Type B pancreatic cell (in vitro differentiated cells): ENCODE data around the gene HMCES. TPM values are rescaled to one million over a fixed set of nuclear protein-coding genes. Genes with fewer than 3 reads are reported as not detected.

Experiments
- DNase-seq: peaks from one replicate; pipeline ENCODE4 v3.0.0; 2021; ENCODE audit warnings: mixed read lengths; ENCODE audit not compliant: unreplicated experiment; ENCODE audit errors: extremely low spot score
- H3K27ac Mint-ChIP-seq: 2 replicates; pipeline ENCODE4 v1.8.0; 2021; ENCODE audit warnings: mild to moderate bottlenecking, mixed read lengths
- H3K27me3 Mint-ChIP-seq: 2 replicates; pipeline ENCODE4 v1.8.0; 2021; ENCODE audit warnings: mixed read lengths
- H3K36me3 Mint-ChIP-seq: 2 replicates; pipeline ENCODE4 v1.8.0; 2021; ENCODE audit warnings: mixed read lengths
- H3K4me1 Mint-ChIP-seq: one replicate; pipeline ENCODE4 v1.8.0; 2021; ENCODE audit warnings: mixed read lengths; ENCODE audit not compliant: unreplicated experiment
- H3K4me3 Mint-ChIP-seq: 2 replicates; pipeline ENCODE4 v1.8.0; 2021; ENCODE audit warnings: mild to moderate bottlenecking, mixed read lengths
- H3K9me3 Mint-ChIP-seq: 2 replicates; pipeline ENCODE4 v1.8.0; 2021; ENCODE audit warnings: mixed read lengths
- total RNA-seq: library from RNA; stranded (reverse); gene quantifications from 2 replicates; pipeline ENCODE4 v1.2.1, GENCODE V29; 2021; ENCODE audit warnings: low replicate concordance
- TF ChIP-seq, protein P1 (sequence below): fragments of 200-600 bp; sonication (generic); conservative IDR thresholded peaks from 2 replicates; pipeline ENCODE4 v1.5.0; 2021; ENCODE audit warnings: antibody characterized with exemption, mild to moderate bottlenecking

Gene HMCES
- total RNA-seq, 1 donor from 2014 or later, result 34.9 TPM

DNA sequence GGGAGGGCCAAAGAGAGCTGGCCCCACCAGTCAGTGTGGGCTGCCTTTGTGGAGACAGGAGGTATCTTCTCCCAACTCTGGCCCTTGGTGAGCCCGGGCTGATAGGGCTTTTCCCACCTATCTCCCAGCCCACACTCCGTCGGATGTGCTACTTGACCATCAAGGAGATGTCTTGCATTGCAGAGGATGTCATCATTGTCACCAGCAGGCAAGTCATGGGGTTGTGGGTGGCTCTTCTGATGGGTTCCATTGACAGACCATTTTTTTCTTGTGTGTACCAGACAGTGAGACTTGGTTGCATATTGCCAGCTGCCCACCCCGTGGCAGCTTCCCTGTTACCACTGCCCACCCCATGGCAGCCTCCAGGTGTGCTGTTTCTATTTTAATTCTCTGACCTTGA, 25.9 kb upstream of the HMCES start:
- H3K9me3 Mint-ChIP-seq, result no peaks in the 10 kb centered on the region
- H3K4me3 Mint-ChIP-seq, result no peak overlapping the region
- H3K27ac Mint-ChIP-seq, result no peak overlapping the region
- no peaks in the 10 kb centered on the region for H3K27me3 Mint-ChIP-seq
- H3K4me1 Mint-ChIP-seq, result peaks cover 17% of the 10 kb centered on the region
- TF ChIP-seq, protein P1, sequence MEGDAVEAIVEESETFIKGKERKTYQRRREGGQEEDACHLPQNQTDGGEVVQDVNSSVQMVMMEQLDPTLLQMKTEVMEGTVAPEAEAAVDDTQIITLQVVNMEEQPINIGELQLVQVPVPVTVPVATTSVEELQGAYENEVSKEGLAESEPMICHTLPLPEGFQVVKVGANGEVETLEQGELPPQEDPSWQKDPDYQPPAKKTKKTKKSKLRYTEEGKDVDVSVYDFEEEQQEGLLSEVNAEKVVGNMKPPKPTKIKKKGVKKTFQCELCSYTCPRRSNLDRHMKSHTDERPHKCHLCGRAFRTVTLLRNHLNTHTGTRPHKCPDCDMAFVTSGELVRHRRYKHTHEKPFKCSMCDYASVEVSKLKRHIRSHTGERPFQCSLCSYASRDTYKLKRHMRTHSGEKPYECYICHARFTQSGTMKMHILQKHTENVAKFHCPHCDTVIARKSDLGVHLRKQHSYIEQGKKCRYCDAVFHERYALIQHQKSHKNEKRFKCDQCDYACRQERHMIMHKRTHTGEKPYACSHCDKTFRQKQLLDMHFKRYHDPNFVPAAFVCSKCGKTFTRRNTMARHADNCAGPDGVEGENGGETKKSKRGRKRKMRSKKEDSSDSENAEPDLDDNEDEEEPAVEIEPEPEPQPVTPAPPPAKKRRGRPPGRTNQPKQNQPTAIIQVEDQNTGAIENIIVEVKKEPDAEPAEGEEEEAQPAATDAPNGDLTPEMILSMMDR, result no peak
- DNase-seq, result no peak
- peaks cover 11% of the 10 kb centered on the region for H3K36me3 Mint-ChIP-seq

GRCh38 chr3:129254536-129255230, 24.0 kb upstream of the HMCES start:
- Mint-ChIP-seq H3K36me3 (peaks cover 11% of the 10 kb centered on the region), H3K4me3 (no peak overlapping the region), H3K27ac (no peak overlapping the region), H3K9me3 (no peaks in the 10 kb centered on the region), H3K27me3 (no peaks in the 10 kb centered on the region), H3K4me1 (peaks cover 8% of the 10 kb centered on the region)
- DNase-seq, result no peak
- TF ChIP-seq, protein P1, result no peak

- DNase-seq, result no peak
- H3K4me1 Mint-ChIP-seq, result no peaks in the 10 kb centered on the region
- peaks cover 7% of the 10 kb centered on the region for H3K36me3 Mint-ChIP-seq
- no peak overlapping the region for H3K27ac Mint-ChIP-seq
- H3K27me3 Mint-ChIP-seq, result no peaks in the 10 kb centered on the region
- no peak overlapping the region for H3K4me3 Mint-ChIP-seq
- TF ChIP-seq, protein P1, result no peak
- no peaks in the 10 kb centered on the region for H3K9me3 Mint-ChIP-seq
These were observed 22.4 kb upstream of the HMCES start for GRCh38 chr3:129256270-129256669.

DNA sequence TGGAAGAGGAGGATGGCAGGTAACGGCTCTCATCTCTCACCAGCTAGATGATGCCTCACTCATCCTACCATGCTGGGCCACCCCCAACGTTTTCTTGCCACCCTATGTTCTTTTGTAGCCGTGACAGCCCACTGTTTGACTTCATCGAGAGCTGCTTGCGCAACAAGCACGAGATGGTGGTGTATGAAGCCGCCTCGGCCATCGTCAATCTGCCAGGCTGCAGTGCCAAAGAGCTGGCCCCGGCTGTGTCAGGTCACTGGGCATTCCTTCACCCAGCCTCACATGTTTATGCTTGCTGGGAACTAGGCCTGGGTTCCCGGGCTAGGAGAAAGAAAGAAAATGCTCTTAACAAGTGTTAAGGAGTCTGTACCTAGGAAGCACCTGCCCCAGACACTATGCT, 21.1 kb upstream of the HMCES start:
- Mint-ChIP-seq H3K9me3 (no peaks in the 10 kb centered on the region), H3K36me3 (peaks cover 13% of the 10 kb centered on the region), H3K27ac (no peak overlapping the region), H3K4me3 (no peak overlapping the region), H3K27me3 (no peaks in the 10 kb centered on the region), H3K4me1 (no peaks in the 10 kb centered on the region)
- DNase-seq, result no peak
- TF ChIP-seq, protein P1, result no peak

GRCh38 chr3:129259612-129260477, 18.8 kb upstream of the HMCES start:
- no peak overlapping the region for H3K27ac Mint-ChIP-seq
- peaks cover 18% of the 10 kb centered on the region for H3K36me3 Mint-ChIP-seq
- H3K9me3 Mint-ChIP-seq, result no peaks in the 10 kb centered on the region
- H3K27me3 Mint-ChIP-seq, result no peaks in the 10 kb centered on the region
- H3K4me1 Mint-ChIP-seq, result no peaks in the 10 kb centered on the region
- TF ChIP-seq, protein P1, result no peak
- DNase-seq, result no peak
- no peak overlapping the region for H3K4me3 Mint-ChIP-seq
